ENCODE results near the gene TOR3A.

TOR3A gene

GRCh38 chr1:179052776-179053175 is 29.1 kb upstream of the TOR3A start:
- DNase-seq (ENCODE audit: low read depth in 2 of 2) = no peak

DNA sequence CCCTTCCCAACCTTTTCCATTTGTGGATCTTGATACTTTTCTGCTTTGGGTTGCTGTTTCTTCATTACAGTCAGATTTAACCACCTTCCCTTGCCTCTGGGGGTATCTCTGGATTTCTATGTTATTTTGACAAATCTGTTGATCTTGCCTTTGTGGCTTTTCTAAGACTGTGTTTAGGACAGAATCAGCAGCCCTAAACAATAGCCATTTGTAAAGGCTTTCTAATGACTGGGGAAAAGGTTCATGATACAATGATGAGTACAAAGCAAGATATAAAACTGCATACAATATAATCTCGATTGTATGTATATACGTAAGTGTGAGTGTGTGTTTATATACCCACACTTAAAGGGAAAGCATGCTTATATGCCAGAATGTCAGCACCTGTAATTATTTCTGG is 28.4 kb upstream of the TOR3A start:
- DNase-seq (ENCODE audit: low read depth in 2 of 2) = no peak
- H3K4me3 ChIP-seq (replicated peaks in 1 of 2; ENCODE audit: low read depth in 2 of 2, low read length in 2 of 2) = no peak overlapping the region
- TF ChIP-seq, protein P1, sequence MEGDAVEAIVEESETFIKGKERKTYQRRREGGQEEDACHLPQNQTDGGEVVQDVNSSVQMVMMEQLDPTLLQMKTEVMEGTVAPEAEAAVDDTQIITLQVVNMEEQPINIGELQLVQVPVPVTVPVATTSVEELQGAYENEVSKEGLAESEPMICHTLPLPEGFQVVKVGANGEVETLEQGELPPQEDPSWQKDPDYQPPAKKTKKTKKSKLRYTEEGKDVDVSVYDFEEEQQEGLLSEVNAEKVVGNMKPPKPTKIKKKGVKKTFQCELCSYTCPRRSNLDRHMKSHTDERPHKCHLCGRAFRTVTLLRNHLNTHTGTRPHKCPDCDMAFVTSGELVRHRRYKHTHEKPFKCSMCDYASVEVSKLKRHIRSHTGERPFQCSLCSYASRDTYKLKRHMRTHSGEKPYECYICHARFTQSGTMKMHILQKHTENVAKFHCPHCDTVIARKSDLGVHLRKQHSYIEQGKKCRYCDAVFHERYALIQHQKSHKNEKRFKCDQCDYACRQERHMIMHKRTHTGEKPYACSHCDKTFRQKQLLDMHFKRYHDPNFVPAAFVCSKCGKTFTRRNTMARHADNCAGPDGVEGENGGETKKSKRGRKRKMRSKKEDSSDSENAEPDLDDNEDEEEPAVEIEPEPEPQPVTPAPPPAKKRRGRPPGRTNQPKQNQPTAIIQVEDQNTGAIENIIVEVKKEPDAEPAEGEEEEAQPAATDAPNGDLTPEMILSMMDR (IDR thresholded peaks at IDR 0.05; ENCODE audit: low read depth, low read length) = no peak

More at GRCh38 chr1:179052776-179053175, 29.1 kb upstream of the TOR3A start:
- TF ChIP-seq, protein P1 (IDR thresholded peaks at IDR 0.05; ENCODE audit: low read depth, low read length) = no peak
- H3K4me3 ChIP-seq (replicated peaks in 1 of 2; ENCODE audit: low read depth in 2 of 2, low read length in 2 of 2) = no peak overlapping the region

DNA sequence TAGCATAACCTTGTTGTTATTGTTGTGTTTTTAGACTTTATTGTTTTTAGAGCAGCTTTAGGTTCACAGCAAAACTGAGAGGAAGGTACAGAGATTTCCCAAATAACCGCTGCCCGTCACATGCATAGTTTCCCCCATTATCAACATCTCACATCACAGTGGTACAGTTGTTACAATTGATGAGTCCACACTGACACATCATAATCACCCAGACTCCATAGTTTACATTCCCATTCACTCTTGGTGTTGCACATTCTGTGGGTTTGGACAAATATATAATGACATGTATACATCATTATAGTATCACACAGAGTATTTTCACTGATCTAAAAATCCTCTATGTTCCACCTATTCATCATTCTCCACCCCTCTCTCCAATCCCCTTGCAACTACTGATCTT is 25.9 kb upstream of the TOR3A start:
- H3K4me3 ChIP-seq (replicated peaks in 1 of 2; ENCODE audit: low read depth in 2 of 2, low read length in 2 of 2) = no peak overlapping the region
- TF ChIP-seq, protein P1 (IDR thresholded peaks at IDR 0.05; ENCODE audit: low read depth, low read length) = no peak
- no peak for DNase-seq (ENCODE audit: low read depth in 2 of 2)

DNA sequence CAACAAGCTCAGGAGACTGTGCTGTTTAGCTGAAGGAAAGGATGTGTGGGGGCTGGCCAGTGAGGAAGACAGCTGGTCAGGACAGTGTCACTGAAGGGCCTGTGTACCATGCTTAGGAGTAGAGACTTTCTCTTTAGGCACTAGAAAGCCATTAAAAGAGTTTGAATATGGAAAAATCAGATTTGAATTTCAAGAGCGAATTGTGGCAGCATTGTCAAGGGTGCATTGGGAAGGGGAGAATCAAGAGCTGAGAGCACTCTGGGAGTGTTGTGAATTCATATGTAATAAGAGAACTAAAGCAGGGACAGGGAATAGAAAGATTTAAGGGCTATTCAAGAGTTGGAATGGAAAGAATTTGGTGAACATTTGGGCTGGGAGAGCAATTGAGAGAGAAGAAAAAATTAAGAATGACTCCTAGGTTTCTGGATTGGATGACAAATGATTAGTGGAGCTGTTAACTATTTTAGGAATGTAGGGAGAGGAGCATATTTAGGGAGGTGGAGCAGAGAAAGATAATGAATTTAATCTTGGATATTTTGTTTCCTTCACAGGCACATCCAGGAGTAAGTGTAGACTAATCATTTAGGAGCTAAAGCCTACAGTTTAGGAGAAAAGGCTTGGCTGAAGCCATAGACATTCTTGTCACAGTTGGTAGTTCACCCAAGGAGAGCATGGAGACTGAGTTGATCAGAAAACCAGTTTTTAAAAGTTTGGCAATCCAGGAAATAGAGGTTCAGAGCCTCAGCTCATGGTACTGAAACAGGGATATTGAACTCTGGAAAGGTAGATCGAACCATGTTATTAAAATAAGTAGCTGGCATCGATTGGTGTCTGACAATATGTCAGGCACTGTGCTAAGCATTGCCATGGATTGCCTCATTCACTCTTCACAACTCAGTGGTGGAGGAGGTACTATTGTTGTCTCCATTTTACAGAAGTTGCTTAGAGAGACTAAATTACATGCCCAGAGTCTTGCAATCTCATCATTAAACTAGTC is 23.1 kb upstream of the TOR3A start:
- DNase-seq (ENCODE audit: low read depth in 2 of 2) = peak; percentile 44 to 47
- H3K4me3 ChIP-seq (replicated peaks in 1 of 2; ENCODE audit: low read depth in 2 of 2, low read length in 2 of 2) = no peak overlapping the region
- TF ChIP-seq, protein P1 (IDR thresholded peaks at IDR 0.05; ENCODE audit: low read depth, low read length) = no peak

- TF ChIP-seq, protein P1 (IDR thresholded peaks at IDR 0.05; ENCODE audit: low read depth, low read length) = no peak
- DNase-seq (ENCODE audit: low read depth in 2 of 2) = no peak
- no peak overlapping the region for H3K4me3 ChIP-seq (replicated peaks in 1 of 2; ENCODE audit: low read depth in 2 of 2, low read length in 2 of 2)
Measured at GRCh38 chr1:179061360-179062282, 20.2 kb upstream of the TOR3A start.

DNA sequence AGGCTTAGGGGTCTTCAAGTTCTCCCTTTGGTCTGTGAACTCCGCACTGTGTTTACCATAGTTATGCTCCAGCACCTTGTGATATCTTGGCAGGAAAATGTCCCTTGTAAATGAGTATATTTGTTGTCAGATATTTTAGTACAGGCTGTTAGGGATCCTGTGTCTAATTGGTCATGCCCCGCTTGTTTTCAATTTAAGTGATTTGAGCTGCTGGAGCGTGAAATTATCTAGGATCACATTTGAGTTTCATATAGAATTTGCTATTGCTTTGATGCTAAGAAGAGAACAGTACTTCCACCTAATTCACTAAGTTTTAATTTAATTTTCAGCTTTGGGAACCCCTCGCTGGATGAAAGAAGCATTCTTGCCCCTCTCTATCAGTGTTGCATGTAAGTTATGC is 15.4 kb upstream of the TOR3A start:
- TF ChIP-seq, protein P1 (IDR thresholded peaks at IDR 0.05; ENCODE audit: low read depth, low read length) = no peak
- no peak overlapping the region for H3K4me3 ChIP-seq (replicated peaks in 1 of 2; ENCODE audit: low read depth in 2 of 2, low read length in 2 of 2)
- DNase-seq (ENCODE audit: low read depth in 2 of 2) = no peak
